K562 (cell line): Measurements from ENCODE around the gene MINK1. TPM values are rescaled to one million over a fixed set of nuclear protein-coding genes. Genes with fewer than 3 reads are reported as not detected.

Experiments
- BRF1 ChIP-seq: IDR thresholded peaks from 3 replicates; pipeline ENCODE4 v1.6.1; 2011; ENCODE audit warnings: borderline replicate concordance, mild to moderate bottlenecking; ENCODE audit not compliant: insufficient read length; ENCODE audit errors: extremely low read depth
- DDX20 ChIP-seq: fragments of 450-650 bp; IDR thresholded peaks from 2 replicates; pipeline ENCODE4 v1.6.1; 2016; ENCODE audit warnings: missing genetic modification characterization, low read depth, mild to moderate bottlenecking, missing compliant biosample characterization, moderate library complexity
- ETV5 ChIP-seq: sonication (generic); formaldehyde crosslinking; IDR thresholded peaks from 2 replicates; pipeline ENCODE4 v1.4.0; 2020; ENCODE audit warnings: low read depth, mild to moderate bottlenecking, missing genetic modification reagents
- LCOR ChIP-seq: sonication (generic); formaldehyde crosslinking; IDR thresholded peaks from 2 replicates; pipeline ENCODE4 v1.8.0; 2022; ENCODE audit warnings: mild to moderate bottlenecking, missing genetic modification reagents
- MBD2 ChIP-seq: sonication (generic); IDR thresholded peaks from 2 replicates; pipeline ENCODE4 v1.6.1; 2016; ENCODE audit warnings: low read depth, borderline replicate concordance
- NCOA4 ChIP-seq: fragments of 450-650 bp; IDR thresholded peaks from 2 replicates; pipeline ENCODE4 v1.6.1; 2018; ENCODE audit warnings: mild to moderate bottlenecking; ENCODE audit not compliant: partially characterized antibody
- NCOA6 ChIP-seq: fragments of 450-650 bp; IDR thresholded peaks from 2 replicates; pipeline ENCODE4 v1.6.1; 2017; ENCODE audit warnings: mild to moderate bottlenecking
- YBX1 ChIP-seq: fragments of 450-650 bp; IDR thresholded peaks from 2 replicates; pipeline ENCODE4 v1.7.1; 2016; ENCODE audit warnings: mild to moderate bottlenecking
- ZNF133 ChIP-seq: fragments of 250-450 bp; sonication (Bioruptor Pico); IDR thresholded peaks from 2 replicates; pipeline ENCODE4 v1.4.0; 2020; ENCODE audit warnings: mild to moderate bottlenecking
- ZNF395 ChIP-seq: fragments of 200-800 bp; sonication (Bioruptor generic); IDR thresholded peaks from 2 replicates; pipeline ENCODE4 v1.6.1; 2017; ENCODE audit warnings: missing genetic modification characterization, missing compliant biosample characterization
- ZNF76 ChIP-seq: fragments of 250-450 bp; sonication (Bioruptor Pico); IDR thresholded peaks from 2 replicates; pipeline ENCODE4 v1.4.0; 2020; ENCODE audit warnings: mild to moderate bottlenecking, moderate library complexity, borderline replicate concordance
- polyA plus RNA-seq, 8 experiments: library from polyadenylated mRNA; depleted of rRNA in 4 of 8; stranded (reverse) in 5 of 8; unstranded in 3 of 8; fragments of >200 nt; fragmentation: Nextera tagmentation in 2 of 8; fragmentation: Illumina TruSeq in 1 of 8; extraction: Ambion mirVana in 2 of 8; extraction: Trizol in 1 of 8; gene quantifications; 2 replicates each; pipeline versions ENCODE4 v1.2.1 to v1.2.3, GENCODE V29; 2011 to 2014; ENCODE audit warnings: inconsistent platforms in 1 of 8, missing spikeins in 1 of 8
- total RNA-seq, 7 experiments: library from RNA; depleted of rRNA in 6 of 7; stranded (reverse); fragments of >200 nt in 6 of 7; fragmentation: Illumina TruSeq in 2 of 7; extraction: Trizol in 2 of 7; gene quantifications; 2 replicates each; pipeline versions ENCODE4 v1.2.1 to v1.2.3, GENCODE V29; 2011 to 2021; ENCODE audit warnings: low replicate concordance in 1 of 7
- TF ChIP-seq, protein P1 (sequence below): IDR thresholded peaks from 3 replicates; pipeline ENCODE4 v1.6.1; 2011; ENCODE audit warnings: borderline replicate concordance, mild to moderate bottlenecking, moderate library complexity; ENCODE audit not compliant: insufficient read length; ENCODE audit errors: extremely low read depth
- TF ChIP-seq, protein P2 (sequence below): fragments of 250-450 bp; sonication (Bioruptor Pico); IDR thresholded peaks from 2 replicates; pipeline ENCODE4 v1.5.1; 2021; ENCODE audit warnings: mild to moderate bottlenecking

The MINK1 gene
- total and polyA plus RNA-seq, 9 of the 15 experiments (the other 6 are each of a cell fraction or from before 2014, with no cell fraction given), result 0.11 to 54.2 (median 14.9) TPM

GRCh38 chr17:4833178-4833940, at the start of gene MINK1 (continued):
- TF ChIP-seq, protein P1, sequence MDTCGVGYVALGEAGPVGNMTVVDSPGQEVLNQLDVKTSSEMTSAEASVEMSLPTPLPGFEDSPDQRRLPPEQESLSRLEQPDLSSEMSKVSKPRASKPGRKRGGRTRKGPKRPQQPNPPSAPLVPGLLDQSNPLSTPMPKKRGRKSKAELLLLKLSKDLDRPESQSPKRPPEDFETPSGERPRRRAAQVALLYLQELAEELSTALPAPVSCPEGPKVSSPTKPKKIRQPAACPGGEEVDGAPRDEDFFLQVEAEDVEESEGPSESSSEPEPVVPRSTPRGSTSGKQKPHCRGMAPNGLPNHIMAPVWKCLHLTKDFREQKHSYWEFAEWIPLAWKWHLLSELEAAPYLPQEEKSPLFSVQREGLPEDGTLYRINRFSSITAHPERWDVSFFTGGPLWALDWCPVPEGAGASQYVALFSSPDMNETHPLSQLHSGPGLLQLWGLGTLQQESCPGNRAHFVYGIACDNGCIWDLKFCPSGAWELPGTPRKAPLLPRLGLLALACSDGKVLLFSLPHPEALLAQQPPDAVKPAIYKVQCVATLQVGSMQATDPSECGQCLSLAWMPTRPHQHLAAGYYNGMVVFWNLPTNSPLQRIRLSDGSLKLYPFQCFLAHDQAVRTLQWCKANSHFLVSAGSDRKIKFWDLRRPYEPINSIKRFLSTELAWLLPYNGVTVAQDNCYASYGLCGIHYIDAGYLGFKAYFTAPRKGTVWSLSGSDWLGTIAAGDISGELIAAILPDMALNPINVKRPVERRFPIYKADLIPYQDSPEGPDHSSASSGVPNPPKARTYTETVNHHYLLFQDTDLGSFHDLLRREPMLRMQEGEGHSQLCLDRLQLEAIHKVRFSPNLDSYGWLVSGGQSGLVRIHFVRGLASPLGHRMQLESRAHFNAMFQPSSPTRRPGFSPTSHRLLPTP, result no peak
- TF ChIP-seq LCOR (CRISPR knock-in tag) (no peak), ETV5 (CRISPR knock-in tag) (no peak), ZNF76 (no peak), NCOA4 (no peak), DDX20 (tag) (no peak), ZNF133 (CRISPR knock-in tag) (no peak), YBX1 (no peak), ZNF395 (no peak), NCOA6 (0 out of 2 replicates have a peak, but pooled peaks have one; percentile 14), MBD2 (no peak), BRF1 (no peak)
- TF ChIP-seq, protein P2, sequence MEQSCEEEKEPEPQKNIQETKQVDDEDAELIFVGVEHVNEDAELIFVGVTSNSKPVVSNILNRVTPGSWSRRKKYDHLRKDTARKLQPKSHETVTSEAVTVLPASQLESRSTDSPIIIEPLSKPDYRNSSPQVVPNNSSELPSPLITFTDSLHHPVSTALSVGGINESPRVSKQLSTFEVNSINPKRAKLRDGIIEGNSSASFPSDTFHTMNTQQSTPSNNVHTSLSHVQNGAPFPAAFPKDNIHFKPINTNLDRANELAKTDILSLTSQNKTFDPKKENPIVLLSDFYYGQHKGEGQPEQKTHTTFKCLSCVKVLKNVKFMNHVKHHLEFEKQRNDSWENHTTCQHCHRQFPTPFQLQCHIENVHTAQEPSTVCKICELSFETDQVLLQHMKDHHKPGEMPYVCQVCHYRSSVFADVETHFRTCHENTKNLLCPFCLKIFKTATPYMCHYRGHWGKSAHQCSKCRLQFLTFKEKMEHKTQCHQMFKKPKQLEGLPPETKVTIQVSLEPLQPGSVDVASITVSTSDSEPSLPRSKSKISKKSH (CRISPR knock-in tag), result no peak
